Suppressor macrophage treated with lipopolysaccharide for 4 hours (primary cell): ENCODE data around the gene GASK1A.

Experiments used
- DNase-seq: peaks from one replicate; pipeline ENCODE4 v3.0.0-alpha.2; 2020

Gene GASK1A

GRCh38 chr3:42984701-42985100 lies 5.6 kb downstream of the GASK1A start:
- no peak for DNase-seq

GRCh38 chr3:42988097-42988496 lies 9.0 kb downstream of the GASK1A start:
- no peak for DNase-seq

GRCh38 chr3:42988566-42988965 lies 9.5 kb downstream of the GASK1A start:
- DNase-seq = no peak

- DNase-seq = no peak
Observed at GRCh38 chr3:42991341-42992315, 12.5 kb downstream of the GASK1A start.

GRCh38 chr3:42994595-42994994 lies 15.5 kb downstream of the GASK1A start:
- DNase-seq = no peak

GRCh38 chr3:42996021-42996420 lies 16.9 kb downstream of the GASK1A start:
- no peak for DNase-seq

- no peak for DNase-seq
Observed at GRCh38 chr3:42996633-42997075, 17.5 kb downstream of the GASK1A start.

GRCh38 chr3:42999212-42999611 lies 20.1 kb downstream of the GASK1A start:
- DNase-seq = no peak

- no peak for DNase-seq
Observed at GRCh38 chr3:42999632-43000031, 20.5 kb downstream of the GASK1A start.

- no peak for DNase-seq
Observed at GRCh38 chr3:43000387-43000786, 21.3 kb downstream of the GASK1A start.

GRCh38 chr3:43001094-43001553 lies 22.0 kb downstream of the GASK1A start:
- no peak for DNase-seq

- no peak for DNase-seq
Observed at GRCh38 chr3:43001556-43002121, 22.5 kb downstream of the GASK1A start.

GRCh38 chr3:43004282-43004681 lies 25.2 kb downstream of the GASK1A start:
- DNase-seq = peak; percentile 47

- no peak for DNase-seq
Observed at GRCh38 chr3:43005253-43005652, 26.1 kb downstream of the GASK1A start.

- peak; percentile 29 for DNase-seq
Observed at GRCh38 chr3:43005981-43006380, 26.9 kb downstream of the GASK1A start.

- no peak for DNase-seq
Observed at GRCh38 chr3:43006825-43007224, 27.7 kb downstream of the GASK1A start.

GRCh38 chr3:43009547-43009946 lies 30.4 kb downstream of the GASK1A start:
- DNase-seq = no peak

GRCh38 chr3:43010638-43011037 lies 31.5 kb downstream of the GASK1A start:
- DNase-seq = no peak

GRCh38 chr3:43011638-43012037 lies 32.5 kb downstream of the GASK1A start:
- no peak for DNase-seq

- DNase-seq = no peak
Observed at GRCh38 chr3:43012174-43012573, 33.1 kb downstream of the GASK1A start.

- no peak for DNase-seq
Observed at GRCh38 chr3:43013256-43013655, 34.1 kb downstream of the GASK1A start.

GRCh38 chr3:43013743-43014155 lies 34.6 kb downstream of the GASK1A start:
- DNase-seq = no peak

GRCh38 chr3:43014241-43014640 lies 35.1 kb downstream of the GASK1A start:
- no peak for DNase-seq

- no peak for DNase-seq
Observed at GRCh38 chr3:43014956-43015355, 35.8 kb downstream of the GASK1A start.
